HepG2 (cell line): Measurements from ENCODE around the gene COL9A3. TPM values are rescaled to one million over a fixed set of nuclear protein-coding genes. Genes with fewer than 3 reads are reported as not detected.

Experiments used
- ATF7 ChIP-seq, 2 experiments: fragments of 450-650 bp in 1 of 2; sonication (generic) in 1 of 2; formaldehyde crosslinking in 1 of 2; IDR thresholded peaks; 2 replicates each; pipeline versions ENCODE4 v1.4.0 to v1.6.1; 2016 to 2020; ENCODE audit warnings: antibody characterized with exemption in 1 of 2, mild to moderate bottlenecking in 1 of 2, missing genetic modification reagents in 1 of 2
- CENPT ChIP-seq: sonication (generic); formaldehyde crosslinking; IDR thresholded peaks from 2 replicates; pipeline ENCODE4 v1.8.0; 2022; ENCODE audit warnings: low read depth, mild to moderate bottlenecking, moderate library complexity, missing genetic modification reagents
- DMAP1 ChIP-seq: IDR thresholded peaks from 2 replicates; pipeline ENCODE4 v1.6.1; 2016
- MEIS2 ChIP-seq: sonication (generic); formaldehyde crosslinking; IDR thresholded peaks from 2 replicates; pipeline ENCODE4 v1.9.0; 2021; ENCODE audit warnings: mild to moderate bottlenecking, missing genetic modification reagents
- MNT ChIP-seq: fragments of 450-650 bp; IDR thresholded peaks from 2 replicates; pipeline ENCODE4 v1.6.1; 2016
- NFE2L1 ChIP-seq: sonication (generic); formaldehyde crosslinking; IDR thresholded peaks from 2 replicates; pipeline ENCODE4 v1.4.0; 2020; ENCODE audit warnings: missing genetic modification reagents, mild to moderate bottlenecking, borderline replicate concordance
- PITX1 ChIP-seq: sonication (generic); formaldehyde crosslinking; IDR thresholded peaks from 2 replicates; pipeline ENCODE4 v1.5.1; 2020; ENCODE audit warnings: mild to moderate bottlenecking, missing genetic modification reagents
- PRPF4 ChIP-seq: fragments of 200-400 bp; formaldehyde crosslinking; IDR thresholded peaks from 2 replicates; pipeline ENCODE4 v1.6.1; 2016; ENCODE audit warnings: low read length, low read depth; ENCODE audit not compliant: poor library complexity, severe bottlenecking
- YEATS2 ChIP-seq: sonication (generic); formaldehyde crosslinking; IDR thresholded peaks from 2 replicates; pipeline ENCODE4 v1.4.0; 2020; ENCODE audit warnings: missing genetic modification reagents, borderline replicate concordance
- YY1 ChIP-seq: IDR thresholded peaks from 2 replicates; pipeline ENCODE4 v1.6.1; 2011; ENCODE audit warnings: low read length, low read depth, moderate library complexity, mild to moderate bottlenecking; ENCODE audit not compliant: insufficient read depth, insufficient replicate concordance
- polyA plus RNA-seq, 8 experiments: library from polyadenylated mRNA; depleted of rRNA in 3 of 8; stranded (reverse) in 7 of 8; unstranded in 1 of 8; fragments of >200 nt; fragmentation: Illumina TruSeq in 4 of 8; extraction: Trizol in 4 of 8; gene quantifications; 2 replicates each; pipeline versions ENCODE4 v1.2.1 to v1.2.3, GENCODE V29; 2011 to 2016; ENCODE audit warnings: low read depth in 4 of 8, missing spikeins in 1 of 8, mixed read lengths in 1 of 8; ENCODE audit not compliant: insufficient read depth in 1 of 8
- total RNA-seq, 5 experiments: library from RNA; depleted of rRNA; stranded (reverse); fragments of >200 nt; fragmentation: Illumina TruSeq; extraction: Trizol; gene quantifications; 2 replicates each; pipeline ENCODE4 v1.2.3, GENCODE V29; 2016; ENCODE audit warnings: low read depth in 1 of 5
- TF ChIP-seq, protein P1 (sequence below): IDR thresholded peaks from 2 replicates; pipeline ENCODE4 v1.6.1; 2018; ENCODE audit warnings: missing genetic modification reagents, mild to moderate bottlenecking, missing compliant biosample characterization
- TF ChIP-seq, protein P2 (sequence below): sonication (generic); formaldehyde crosslinking; IDR thresholded peaks from 2 replicates; pipeline ENCODE4 v1.4.0; 2020; ENCODE audit warnings: mild to moderate bottlenecking, missing genetic modification reagents
- TF ChIP-seq, protein P3 (sequence below): sonication (generic); formaldehyde crosslinking; IDR thresholded peaks from 2 replicates; pipeline ENCODE4 v1.4.0; 2020; ENCODE audit warnings: missing genetic modification reagents
- TF ChIP-seq, protein P4 (sequence below): sonication (generic); formaldehyde crosslinking; IDR thresholded peaks from 2 replicates; pipeline ENCODE4 v1.8.1; 2023; ENCODE audit warnings: mild to moderate bottlenecking, missing genetic modification reagents, borderline replicate concordance

COL9A3 gene
- total and polyA plus RNA-seq, 2 of the 13 experiments (the other 11 are each of a cell fraction or from before 2014, with no cell fraction given): 155 to 204 TPM

DNA sequence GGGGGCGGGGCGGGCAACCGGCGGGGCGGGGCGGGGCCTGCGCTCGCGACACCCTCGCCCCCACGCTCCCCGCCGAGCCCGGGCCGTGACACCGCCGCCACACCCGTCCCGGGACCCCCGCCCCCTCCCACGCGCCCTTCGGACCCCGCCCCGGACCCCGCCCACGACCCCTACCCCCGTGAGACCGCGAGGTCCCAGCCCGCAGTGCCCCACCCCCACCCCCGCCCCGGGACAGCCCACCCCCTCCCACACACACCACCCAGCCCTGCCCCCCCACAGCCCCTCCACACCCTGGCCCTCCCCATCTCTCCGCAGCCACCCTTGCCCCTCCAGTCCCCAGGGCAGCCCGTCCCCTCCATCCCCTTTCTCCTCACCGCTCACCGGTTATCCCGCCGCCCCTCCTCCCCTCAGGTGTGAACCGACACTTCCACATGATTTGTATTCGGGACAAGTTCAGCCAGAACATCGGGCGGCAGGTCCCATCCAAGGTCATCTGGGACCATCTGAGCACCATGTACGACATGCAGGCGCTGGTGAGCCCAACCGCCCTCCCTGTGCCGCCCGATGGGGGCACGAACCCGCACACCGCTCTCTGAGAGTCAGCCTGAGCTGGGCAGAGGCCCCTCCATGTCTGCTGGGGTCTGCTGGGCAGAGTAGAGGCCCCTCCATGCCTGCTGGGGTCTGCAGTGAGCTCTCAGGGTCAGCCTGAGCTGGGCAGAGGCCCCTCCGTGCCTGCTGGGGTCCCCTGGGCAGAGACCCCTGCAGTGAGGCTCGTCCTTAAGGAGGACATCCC is 20.0 kb upstream of the COL9A3 start (continued):
- TF ChIP-seq, protein P1, sequence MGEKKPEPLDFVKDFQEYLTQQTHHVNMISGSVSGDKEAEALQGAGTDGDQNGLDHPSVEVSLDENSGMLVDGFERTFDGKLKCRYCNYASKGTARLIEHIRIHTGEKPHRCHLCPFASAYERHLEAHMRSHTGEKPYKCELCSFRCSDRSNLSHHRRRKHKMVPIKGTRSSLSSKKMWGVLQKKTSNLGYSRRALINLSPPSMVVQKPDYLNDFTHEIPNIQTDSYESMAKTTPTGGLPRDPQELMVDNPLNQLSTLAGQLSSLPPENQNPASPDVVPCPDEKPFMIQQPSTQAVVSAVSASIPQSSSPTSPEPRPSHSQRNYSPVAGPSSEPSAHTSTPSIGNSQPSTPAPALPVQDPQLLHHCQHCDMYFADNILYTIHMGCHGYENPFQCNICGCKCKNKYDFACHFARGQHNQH (CRISPR knock-in tag): no peak
- TF ChIP-seq CENPT (CRISPR knock-in tag) (0 out of 2 replicates have a peak, but pooled peaks have one; percentile 12), ATF7 (IDR thresholded peaks at IDR 0.05) (no peak), ATF7 (CRISPR knock-in tag; IDR thresholded peaks at IDR 0.05) (no peak), DMAP1 (CRISPR knock-in tag) (no peak; the same call in 1 of the 2 replicates), PITX1 (CRISPR knock-in tag) (peak; percentile 15; the same call in 1 of the 2 replicates), NFE2L1 (CRISPR knock-in tag) (peak; percentile 39; the same call in 1 of the 2 replicates), MNT (no peak), PRPF4 (peak; percentile 32), YEATS2 (CRISPR knock-in tag) (no peak), YY1 (no peak), MEIS2 (no peak; the same call in 1 of the 2 replicates)
- TF ChIP-seq, protein P2, sequence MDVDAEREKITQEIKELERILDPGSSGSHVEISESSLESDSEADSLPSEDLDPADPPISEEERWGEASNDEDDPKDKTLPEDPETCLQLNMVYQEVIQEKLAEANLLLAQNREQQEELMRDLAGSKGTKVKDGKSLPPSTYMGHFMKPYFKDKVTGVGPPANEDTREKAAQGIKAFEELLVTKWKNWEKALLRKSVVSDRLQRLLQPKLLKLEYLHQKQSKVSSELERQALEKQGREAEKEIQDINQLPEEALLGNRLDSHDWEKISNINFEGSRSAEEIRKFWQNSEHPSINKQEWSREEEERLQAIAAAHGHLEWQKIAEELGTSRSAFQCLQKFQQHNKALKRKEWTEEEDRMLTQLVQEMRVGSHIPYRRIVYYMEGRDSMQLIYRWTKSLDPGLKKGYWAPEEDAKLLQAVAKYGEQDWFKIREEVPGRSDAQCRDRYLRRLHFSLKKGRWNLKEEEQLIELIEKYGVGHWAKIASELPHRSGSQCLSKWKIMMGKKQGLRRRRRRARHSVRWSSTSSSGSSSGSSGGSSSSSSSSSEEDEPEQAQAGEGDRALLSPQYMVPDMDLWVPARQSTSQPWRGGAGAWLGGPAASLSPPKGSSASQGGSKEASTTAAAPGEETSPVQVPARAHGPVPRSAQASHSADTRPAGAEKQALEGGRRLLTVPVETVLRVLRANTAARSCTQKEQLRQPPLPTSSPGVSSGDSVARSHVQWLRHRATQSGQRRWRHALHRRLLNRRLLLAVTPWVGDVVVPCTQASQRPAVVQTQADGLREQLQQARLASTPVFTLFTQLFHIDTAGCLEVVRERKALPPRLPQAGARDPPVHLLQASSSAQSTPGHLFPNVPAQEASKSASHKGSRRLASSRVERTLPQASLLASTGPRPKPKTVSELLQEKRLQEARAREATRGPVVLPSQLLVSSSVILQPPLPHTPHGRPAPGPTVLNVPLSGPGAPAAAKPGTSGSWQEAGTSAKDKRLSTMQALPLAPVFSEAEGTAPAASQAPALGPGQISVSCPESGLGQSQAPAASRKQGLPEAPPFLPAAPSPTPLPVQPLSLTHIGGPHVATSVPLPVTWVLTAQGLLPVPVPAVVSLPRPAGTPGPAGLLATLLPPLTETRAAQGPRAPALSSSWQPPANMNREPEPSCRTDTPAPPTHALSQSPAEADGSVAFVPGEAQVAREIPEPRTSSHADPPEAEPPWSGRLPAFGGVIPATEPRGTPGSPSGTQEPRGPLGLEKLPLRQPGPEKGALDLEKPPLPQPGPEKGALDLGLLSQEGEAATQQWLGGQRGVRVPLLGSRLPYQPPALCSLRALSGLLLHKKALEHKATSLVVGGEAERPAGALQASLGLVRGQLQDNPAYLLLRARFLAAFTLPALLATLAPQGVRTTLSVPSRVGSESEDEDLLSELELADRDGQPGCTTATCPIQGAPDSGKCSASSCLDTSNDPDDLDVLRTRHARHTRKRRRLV (CRISPR knock-in tag): no peak
- TF ChIP-seq, protein P3, sequence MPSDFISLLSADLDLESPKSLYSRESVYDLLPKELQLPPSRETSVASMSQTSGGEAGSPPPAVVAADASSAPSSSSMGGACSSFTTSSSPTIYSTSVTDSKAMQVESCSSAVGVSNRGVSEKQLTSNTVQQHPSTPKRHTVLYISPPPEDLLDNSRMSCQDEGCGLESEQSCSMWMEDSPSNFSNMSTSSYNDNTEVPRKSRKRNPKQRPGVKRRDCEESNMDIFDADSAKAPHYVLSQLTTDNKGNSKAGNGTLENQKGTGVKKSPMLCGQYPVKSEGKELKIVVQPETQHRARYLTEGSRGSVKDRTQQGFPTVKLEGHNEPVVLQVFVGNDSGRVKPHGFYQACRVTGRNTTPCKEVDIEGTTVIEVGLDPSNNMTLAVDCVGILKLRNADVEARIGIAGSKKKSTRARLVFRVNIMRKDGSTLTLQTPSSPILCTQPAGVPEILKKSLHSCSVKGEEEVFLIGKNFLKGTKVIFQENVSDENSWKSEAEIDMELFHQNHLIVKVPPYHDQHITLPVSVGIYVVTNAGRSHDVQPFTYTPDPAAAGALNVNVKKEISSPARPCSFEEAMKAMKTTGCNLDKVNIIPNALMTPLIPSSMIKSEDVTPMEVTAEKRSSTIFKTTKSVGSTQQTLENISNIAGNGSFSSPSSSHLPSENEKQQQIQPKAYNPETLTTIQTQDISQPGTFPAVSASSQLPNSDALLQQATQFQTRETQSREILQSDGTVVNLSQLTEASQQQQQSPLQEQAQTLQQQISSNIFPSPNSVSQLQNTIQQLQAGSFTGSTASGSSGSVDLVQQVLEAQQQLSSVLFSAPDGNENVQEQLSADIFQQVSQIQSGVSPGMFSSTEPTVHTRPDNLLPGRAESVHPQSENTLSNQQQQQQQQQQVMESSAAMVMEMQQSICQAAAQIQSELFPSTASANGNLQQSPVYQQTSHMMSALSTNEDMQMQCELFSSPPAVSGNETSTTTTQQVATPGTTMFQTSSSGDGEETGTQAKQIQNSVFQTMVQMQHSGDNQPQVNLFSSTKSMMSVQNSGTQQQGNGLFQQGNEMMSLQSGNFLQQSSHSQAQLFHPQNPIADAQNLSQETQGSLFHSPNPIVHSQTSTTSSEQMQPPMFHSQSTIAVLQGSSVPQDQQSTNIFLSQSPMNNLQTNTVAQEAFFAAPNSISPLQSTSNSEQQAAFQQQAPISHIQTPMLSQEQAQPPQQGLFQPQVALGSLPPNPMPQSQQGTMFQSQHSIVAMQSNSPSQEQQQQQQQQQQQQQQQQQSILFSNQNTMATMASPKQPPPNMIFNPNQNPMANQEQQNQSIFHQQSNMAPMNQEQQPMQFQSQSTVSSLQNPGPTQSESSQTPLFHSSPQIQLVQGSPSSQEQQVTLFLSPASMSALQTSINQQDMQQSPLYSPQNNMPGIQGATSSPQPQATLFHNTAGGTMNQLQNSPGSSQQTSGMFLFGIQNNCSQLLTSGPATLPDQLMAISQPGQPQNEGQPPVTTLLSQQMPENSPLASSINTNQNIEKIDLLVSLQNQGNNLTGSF (CRISPR knock-in tag): 0 out of 2 replicates have a peak, but pooled peaks have one; percentile 17
- TF ChIP-seq, protein P4, sequence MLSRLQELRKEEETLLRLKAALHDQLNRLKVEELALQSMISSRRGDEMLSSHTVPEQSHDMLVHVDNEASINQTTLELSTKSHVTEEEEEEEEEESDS: no peak
